Effector memory CD4-positive, alpha-beta T cell (primary cell): Measurements from ENCODE around the gene SKAP1.
A peak's percentile ranks its signal among the peaks of the same experiment; 100 is the strongest.

Experiments
- DNase-seq, 3 donors: peaks; one replicate each; pipeline ENCODE4 v3.0.0-alpha.2; 2020
- H3K27ac ChIP-seq: 2 replicates; pipeline ENCODE4 v1.7.0; 2013; ENCODE audit warnings: mild to moderate bottlenecking, low read length, moderate library complexity; ENCODE audit not compliant: insufficient read depth, poor library complexity, severe bottlenecking
- H3K27me3 ChIP-seq: replicated peaks from 2 replicates; pipeline ENCODE4 v1.7.0; 2013; ENCODE audit warnings: mild to moderate bottlenecking, low read length; ENCODE audit not compliant: insufficient read depth, control insufficient read depth, poor library complexity, severe bottlenecking
- H3K36me3 ChIP-seq: 2 replicates; pipeline ENCODE4 v1.7.0; 2013; ENCODE audit warnings: mild to moderate bottlenecking, low read length, moderate library complexity; ENCODE audit not compliant: control insufficient read depth, insufficient read depth
- H3K4me1 ChIP-seq: 2 replicates; pipeline ENCODE4 v1.7.0; 2013; ENCODE audit warnings: low read length, mild to moderate bottlenecking; ENCODE audit not compliant: control insufficient read depth, insufficient read depth, poor library complexity, severe bottlenecking
- H3K4me3 ChIP-seq: 2 replicates; pipeline ENCODE4 v1.7.0; 2013; ENCODE audit warnings: low read length, low read depth, mild to moderate bottlenecking; ENCODE audit not compliant: insufficient read depth, poor library complexity, severe bottlenecking
- H3K9me3 ChIP-seq: 2 replicates; pipeline ENCODE4 v1.7.0; 2013; ENCODE audit warnings: mild to moderate bottlenecking, low read length, moderate library complexity; ENCODE audit not compliant: control insufficient read depth

SKAP1 gene

GRCh38 chr17:48131216-48131824 is 298.7 kb downstream of the SKAP1 start:
- H3K4me3 ChIP-seq: no peak overlapping the region
- no peak overlapping the region for H3K27ac ChIP-seq
- H3K9me3 ChIP-seq: no peaks in the 10 kb centered on the region
- H3K27me3 ChIP-seq: no peaks in the 10 kb centered on the region
- H3K36me3 ChIP-seq: peaks cover 7% of the 10 kb centered on the region
- H3K4me1 ChIP-seq: no peaks in the 10 kb centered on the region
- peak in 2 of 3 donors; percentile 13 to 35 for DNase-seq

GRCh38 chr17:48129981-48130380 is 300.0 kb downstream of the SKAP1 start:
- Histone ChIP-seq H3K27me3 (no peaks in the 10 kb centered on the region), H3K4me1 (no peaks in the 10 kb centered on the region), H3K27ac (no peak overlapping the region), H3K4me3 (no peak overlapping the region), H3K36me3 (peaks cover 7% of the 10 kb centered on the region), H3K9me3 (no peaks in the 10 kb centered on the region)
- DNase-seq: no peak

- DNase-seq: no peak
- Histone ChIP-seq H3K27ac (no peak overlapping the region), H3K27me3 (no peaks in the 10 kb centered on the region), H3K9me3 (no peaks in the 10 kb centered on the region), H3K4me3 (no peak overlapping the region), H3K36me3 (peaks cover 6% of the 10 kb centered on the region), H3K4me1 (no peaks in the 10 kb centered on the region)
These were observed 301.6 kb downstream of the SKAP1 start for GRCh38 chr17:48128400-48128799.

GRCh38 chr17:48127371-48128051 is 302.5 kb downstream of the SKAP1 start:
- DNase-seq: no peak

GRCh38 chr17:48126532-48126850 is 303.5 kb downstream of the SKAP1 start:
- Histone ChIP-seq H3K27ac (no peak overlapping the region), H3K4me3 (no peak overlapping the region), H3K9me3 (no peaks in the 10 kb centered on the region), H3K36me3 (peaks cover 15% of the 10 kb centered on the region), H3K4me1 (no peaks in the 10 kb centered on the region), H3K27me3 (no peaks in the 10 kb centered on the region)
- DNase-seq: no peak

More at GRCh38 chr17:48127371-48128051, 302.5 kb downstream of the SKAP1 start:
- no peaks in the 10 kb centered on the region for H3K27me3 ChIP-seq
- no peak overlapping the region for H3K4me3 ChIP-seq
- H3K27ac ChIP-seq: no peak overlapping the region
- no peaks in the 10 kb centered on the region for H3K4me1 ChIP-seq
- H3K36me3 ChIP-seq: peaks cover 4% of the 10 kb centered on the region
- H3K9me3 ChIP-seq: no peaks in the 10 kb centered on the region

GRCh38 chr17:48125829-48126531 is 304.0 kb downstream of the SKAP1 start:
- no peak for DNase-seq

GRCh38 chr17:48123776-48124388 is 306.1 kb downstream of the SKAP1 start:
- Histone ChIP-seq H3K36me3 (peaks cover 28% of the 10 kb centered on the region), H3K27ac (no peak overlapping the region), H3K9me3 (no peaks in the 10 kb centered on the region), H3K27me3 (no peaks in the 10 kb centered on the region), H3K4me1 (no peaks in the 10 kb centered on the region), H3K4me3 (no peak overlapping the region)
- no peak for DNase-seq

More at GRCh38 chr17:48125829-48126531, 304.0 kb downstream of the SKAP1 start:
- no peak overlapping the region for H3K4me3 ChIP-seq
- no peaks in the 10 kb centered on the region for H3K4me1 ChIP-seq
- no peak overlapping the region for H3K27ac ChIP-seq
- H3K27me3 ChIP-seq: no peaks in the 10 kb centered on the region
- peaks cover 20% of the 10 kb centered on the region for H3K36me3 ChIP-seq
- H3K9me3 ChIP-seq: no peaks in the 10 kb centered on the region

- Histone ChIP-seq H3K36me3 (peaks cover 32% of the 10 kb centered on the region), H3K27me3 (no peaks in the 10 kb centered on the region), H3K27ac (no peak overlapping the region), H3K9me3 (no peaks in the 10 kb centered on the region), H3K4me1 (no peaks in the 10 kb centered on the region), H3K4me3 (no peak overlapping the region)
- DNase-seq: no peak
These were observed 306.9 kb downstream of the SKAP1 start for GRCh38 chr17:48123111-48123510.

- Histone ChIP-seq H3K36me3 (peaks cover 34% of the 10 kb centered on the region), H3K4me3 (no peak overlapping the region), H3K27ac (no peak overlapping the region), H3K4me1 (no peaks in the 10 kb centered on the region), H3K9me3 (no peaks in the 10 kb centered on the region), H3K27me3 (no peaks in the 10 kb centered on the region)
- DNase-seq: no peak
These were observed 307.4 kb downstream of the SKAP1 start for GRCh38 chr17:48122665-48123045.
